Endothelial cell of umbilical vein (primary cell): ENCODE measurements around the gene CENPF. TPM values are rescaled to one million over a fixed set of nuclear protein-coding genes. Genes with fewer than 3 reads are reported as not detected.

Experiments
- BruUV-seq: library from RNA; stranded (reverse); fragments of 400-500 nt; replicated peaks from 2 replicates; lab custom pipeline; 2021; lab: Mats Ljungman, UMichigan
- CTCF ChIA-PET: fragments of 300-600, 350-600 bp; sonication (Branson Sonifier 250); formaldehyde crosslinking; loops from one replicate; lab custom pipeline; 2021; ENCODE audit warnings: antibody characterized with exemption, inconsistent platforms; lab: Charles Lee
- POLR2A ChIA-PET: fragments of 300-600, 350-600 bp; sonication (Branson Sonifier 250); formaldehyde crosslinking; loops from one replicate; lab custom pipeline; 2021; ENCODE audit warnings: antibody characterized with exemption, inconsistent platforms; lab: Charles Lee
- DNase-seq: peaks from one replicate; pipeline ENCODE4 v3.0.0-alpha.2; 2011; ENCODE audit warnings: low read depth, low spot score
- FAIRE-seq: peaks from 2 replicates; lab custom pipeline; 2011; peaks lifted over from hg19 to GRCh38; lab: Jason Lieb, UNC
- H2AFZ ChIP-seq: 2 replicates; pipeline ENCODE4 v1.6.0; 2012; ENCODE audit warnings: low read depth, low read length, control low read depth, inconsistent platforms
- H3K27ac ChIP-seq: 2 replicates; pipeline ENCODE4 v1.5.1; 2011; ENCODE audit warnings: low read depth, mild to moderate bottlenecking, control low read depth, low read length, moderate library complexity; ENCODE audit not compliant: insufficient read depth
- H3K27me3 ChIP-seq, 2 experiments: 2 replicates each; pipeline versions ENCODE4 v1.6.0 to v1.6.1; 2011; ENCODE audit warnings: low read length in 2 of 2, mixed read lengths in 1 of 2; ENCODE audit not compliant: control insufficient read depth in 2 of 2, insufficient read depth in 2 of 2
- H3K36me3 ChIP-seq, 2 experiments: 2 replicates in 1 of 2; 3 replicates in 1 of 2; pipeline ENCODE4 v1.5.1; 2011; ENCODE audit warnings: low read length in 2 of 2, mild to moderate bottlenecking in 1 of 2, moderate library complexity in 1 of 2; ENCODE audit not compliant: control insufficient read depth in 2 of 2, insufficient read depth in 2 of 2; ENCODE audit errors: extremely low read depth in 1 of 2
- H3K4me1 ChIP-seq: 3 replicates; pipeline ENCODE4 v1.5.1; 2011; ENCODE audit warnings: mild to moderate bottlenecking, low read length; ENCODE audit not compliant: control insufficient read depth, insufficient read depth; ENCODE audit errors: extremely low read depth
- H3K4me2 ChIP-seq: 2 replicates; pipeline ENCODE4 v1.6.1; 2011; ENCODE audit warnings: low read length, control low read depth, mixed read lengths; ENCODE audit not compliant: insufficient read depth
- H3K4me3 ChIP-seq, 3 experiments: fragments of 200-600 bp in 1 of 3; sonication (generic), shearing (Covaris generic) in 1 of 3; replicated peaks in 1 of 3; 2 replicates each; pipeline ENCODE4 v1.5.1; 2011 to 2016; ENCODE audit warnings: control low read depth in 3 of 3, low read length in 3 of 3, mild to moderate bottlenecking in 2 of 3, inconsistent platforms in 1 of 3, low read depth in 1 of 3, moderate library complexity in 1 of 3; ENCODE audit not compliant: insufficient read depth in 1 of 3
- H3K79me2 ChIP-seq: 2 replicates; pipeline ENCODE4 v1.6.0; 2012; ENCODE audit warnings: low read length, inconsistent platforms; ENCODE audit not compliant: control insufficient read depth, insufficient read depth
- H3K9ac ChIP-seq: replicated peaks from 2 replicates; pipeline ENCODE3; 2011; ENCODE audit warnings: low read length, control low read depth; ENCODE audit not compliant: insufficient read depth; ENCODE audit errors: extremely low read depth
- H3K9me1 ChIP-seq: replicated peaks from 3 replicates; pipeline ENCODE4 v1.6.0; 2011; ENCODE audit warnings: mild to moderate bottlenecking, low read length; ENCODE audit not compliant: control insufficient read depth, insufficient read depth; ENCODE audit errors: extremely low read depth
- H3K9me3 ChIP-seq: replicated peaks from 2 replicates; pipeline ENCODE4 v1.5.1; 2012; ENCODE audit warnings: low read length, inconsistent platforms; ENCODE audit not compliant: control insufficient read depth, insufficient read depth
- H4K20me1 ChIP-seq: replicated peaks from 2 replicates; pipeline ENCODE3; 2011; ENCODE audit warnings: mild to moderate bottlenecking, low read length; ENCODE audit not compliant: control insufficient read depth, insufficient read depth; ENCODE audit errors: extremely low read depth
- EZH2 ChIP-seq: IDR thresholded peaks from 2 replicates; pipeline ENCODE4 v1.6.1; 2012; ENCODE audit warnings: borderline replicate concordance, low read depth, mild to moderate bottlenecking, moderate library complexity, low read length, inconsistent platforms; ENCODE audit not compliant: severe bottlenecking
- FOS ChIP-seq: IDR thresholded peaks from 2 replicates; pipeline ENCODE4 v1.6.1; 2011; ENCODE audit warnings: mild to moderate bottlenecking, low read length, moderate library complexity, borderline replicate concordance; ENCODE audit not compliant: insufficient read depth
- GATA2 ChIP-seq: IDR thresholded peaks from 2 replicates; pipeline ENCODE4 v1.7.0; 2011; ENCODE audit warnings: low read depth, mild to moderate bottlenecking, moderate library complexity, mixed read lengths, low read length; ENCODE audit not compliant: insufficient read length, insufficient read depth
- JUN ChIP-seq: IDR thresholded peaks from 2 replicates; pipeline ENCODE4 v1.6.1; 2011; ENCODE audit warnings: borderline replicate concordance, low read depth; ENCODE audit not compliant: insufficient read length, insufficient read depth
- POLR2A ChIP-seq: IDR thresholded peaks from 2 replicates; pipeline ENCODE4 v1.6.1; 2012; ENCODE audit warnings: low read depth, mild to moderate bottlenecking, control low read depth, low read length
- POLR2AphosphoS5 ChIP-seq: IDR thresholded peaks from 2 replicates; pipeline ENCODE4 v1.6.1; 2012; ENCODE audit warnings: low read depth, mild to moderate bottlenecking, control low read depth, low read length, moderate library complexity; ENCODE audit not compliant: insufficient read depth
- dilution Hi-C: fragments of 300-500 bp; cut with MboI; formaldehyde crosslinking; loops from one replicate; pipeline ENCODE4 v1.15.0; 2019; ENCODE audit warnings: low sequenced_read_pairs; ENCODE audit not compliant: extremely low pct_ligation_motif_present
- intact Hi-C: fragments of 100-400 bp; cut with micrococcal nuclease; formaldehyde crosslinking; loops from one replicate; pipeline ENCODE4 v1.10.0; 2022
- polyA plus RNA-seq, 4 experiments: library from polyadenylated mRNA; depleted of rRNA in 3 of 4; stranded (reverse) in 3 of 4; unstranded in 1 of 4; fragments of >200 nt; gene quantifications; 2 replicates each; pipeline versions ENCODE4 v1.2.1 to v1.2.3, GENCODE V29; 2011 to 2012; ENCODE audit warnings: missing spikeins in 1 of 4
- total RNA-seq: library from RNA; stranded (reverse); gene quantifications from 2 replicates; pipeline ENCODE4 v1.2.3, GENCODE V29; 2021
- TF ChIP-seq, protein P1 (sequence below): IDR thresholded peaks from 2 replicates; pipeline ENCODE4 v1.6.1; 2011; ENCODE audit not compliant: insufficient read depth, insufficient read length
- TF ChIP-seq, protein P2 (sequence below), 2 donors: IDR thresholded peaks; 1 replicate in 1 of 2; 2 replicates in 1 of 2; pipeline ENCODE4 v1.5.1; 2011; ENCODE audit warnings: low read length in 2 of 2, mild to moderate bottlenecking in 2 of 2, moderate library complexity in 2 of 2, control low read depth in 1 of 2, inconsistent platforms in 1 of 2, low read depth in 1 of 2; ENCODE audit not compliant: insufficient read depth in 1 of 2; ENCODE audit errors: extremely low read depth in 1 of 2

Gene CENPF
- total and polyA plus RNA-seq, 2 donors (not counting 3 experiments of a cell fraction or from before 2014, with no cell fraction given) = 6.4 to 66.2 TPM

- TF ChIP-seq POLR2AphosphoS5 = no peak
- TF ChIP-seq, protein P1, sequence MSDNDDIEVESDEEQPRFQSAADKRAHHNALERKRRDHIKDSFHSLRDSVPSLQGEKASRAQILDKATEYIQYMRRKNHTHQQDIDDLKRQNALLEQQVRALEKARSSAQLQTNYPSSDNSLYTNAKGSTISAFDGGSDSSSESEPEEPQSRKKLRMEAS = no peak
- TF ChIP-seq JUN = no peak
- TF ChIP-seq, protein P2, sequence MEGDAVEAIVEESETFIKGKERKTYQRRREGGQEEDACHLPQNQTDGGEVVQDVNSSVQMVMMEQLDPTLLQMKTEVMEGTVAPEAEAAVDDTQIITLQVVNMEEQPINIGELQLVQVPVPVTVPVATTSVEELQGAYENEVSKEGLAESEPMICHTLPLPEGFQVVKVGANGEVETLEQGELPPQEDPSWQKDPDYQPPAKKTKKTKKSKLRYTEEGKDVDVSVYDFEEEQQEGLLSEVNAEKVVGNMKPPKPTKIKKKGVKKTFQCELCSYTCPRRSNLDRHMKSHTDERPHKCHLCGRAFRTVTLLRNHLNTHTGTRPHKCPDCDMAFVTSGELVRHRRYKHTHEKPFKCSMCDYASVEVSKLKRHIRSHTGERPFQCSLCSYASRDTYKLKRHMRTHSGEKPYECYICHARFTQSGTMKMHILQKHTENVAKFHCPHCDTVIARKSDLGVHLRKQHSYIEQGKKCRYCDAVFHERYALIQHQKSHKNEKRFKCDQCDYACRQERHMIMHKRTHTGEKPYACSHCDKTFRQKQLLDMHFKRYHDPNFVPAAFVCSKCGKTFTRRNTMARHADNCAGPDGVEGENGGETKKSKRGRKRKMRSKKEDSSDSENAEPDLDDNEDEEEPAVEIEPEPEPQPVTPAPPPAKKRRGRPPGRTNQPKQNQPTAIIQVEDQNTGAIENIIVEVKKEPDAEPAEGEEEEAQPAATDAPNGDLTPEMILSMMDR (IDR thresholded peaks at IDR 0.05; ENCODE audit: extremely low read depth in 1 of 2, insufficient read depth in 1 of 2, low read depth in 1 of 2, low read length in 2 of 2) = no peak
- TF ChIP-seq EZH2 = no peak
- TF ChIP-seq FOS = no peak
- no peak for TF ChIP-seq POLR2A
- TF ChIP-seq GATA2 = no peak
- Histone ChIP-seq H3K9ac (no peak overlapping the region), H3K27me3 (no peaks in the 10 kb centered on the region), H3K36me3 (peaks cover 5 to 22% of the 10 kb centered on the region in 2 experiments), H3K4me2 (no peak overlapping the region), H4K20me1 (no peaks in the 10 kb centered on the region), H3K27ac (no peak overlapping the region), H3K9me3 (no peaks in the 10 kb centered on the region), H3K4me3 (no peak overlapping the region), H3K4me1 (peaks cover 7% of the 10 kb centered on the region), H2AFZ (no peak overlapping the region), H3K9me1 (no peaks in the 10 kb centered on the region), H3K79me2 (no peaks in the 10 kb centered on the region)
- no TSS peak for BruUV-seq
- dilution Hi-C loops (no loop called here), intact Hi-C loops (no loop called here)
- ChIA-PET CTCF (interaction anchor here (0.6 to 2.8 kb wide), 7 partner anchors 10 to 891 kb away, joined by 3 to 17 read pairs (median 4); no protein-coding TSS in a partner anchor), POLR2A (no interaction called here)
- DNase-seq = no peak
- no peak for FAIRE-seq
Measured at GRCh38 chr1:214635506-214635905, 32.5 kb downstream of the CENPF start.
